ENCODE measurements around the gene YAP1.
"Not testable (repeated sequence)": the region's sequence is repeated elsewhere in the genome, so short reads cannot be mapped to it uniquely, and the experiment has no call there.

YAP1 gene

GRCh38 chr11:102194257-102194656 is 84.0 kb downstream of the YAP1 start:
- Histone ChIP-seq H3K4me1 (ENCODE audit: control insufficient read depth in 1 of 2, insufficient read depth in 1 of 2, low read depth in 1 of 2, low read length in 1 of 2) (no peaks in the 10 kb centered on the region), H3K27me3 (peaks cover 14% of the 10 kb centered on the region), H3K36me3 (no peaks in the 10 kb centered on the region), H3K9me3 (no peaks in the 10 kb centered on the region), H3K27ac (no peak overlapping the region), H3K4me3 (ENCODE audit: low read depth in 1 of 2, low read length in 1 of 2) (no peak overlapping the region)
- no peak for TF ChIP-seq CTCF (IDR thresholded peaks at IDR 0.05)

DNA sequence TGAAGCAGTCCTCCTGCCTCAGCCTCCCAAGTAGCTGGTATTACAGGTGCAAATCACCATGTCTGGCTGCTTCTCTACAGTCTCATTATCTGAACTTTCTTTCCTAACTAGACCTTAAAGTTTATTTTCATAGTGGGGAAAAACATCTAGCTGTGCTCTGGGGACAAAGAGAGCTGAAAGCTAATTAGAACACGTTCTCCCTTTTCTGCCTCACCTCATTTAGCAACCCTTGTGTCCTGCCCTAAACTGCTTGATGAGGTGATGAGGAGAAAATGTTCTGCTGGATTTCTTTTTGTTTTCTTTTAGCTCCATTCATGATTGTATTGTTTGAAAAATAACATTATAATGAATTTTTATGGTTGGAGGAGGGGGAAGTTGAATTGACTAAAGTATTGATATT is 84.7 kb downstream of the YAP1 start:
- no peak overlapping the region for H3K4me3 ChIP-seq (ENCODE audit: low read depth in 1 of 2, low read length in 1 of 2)
- H3K4me1 ChIP-seq (ENCODE audit: control insufficient read depth in 1 of 2, insufficient read depth in 1 of 2, low read depth in 1 of 2, low read length in 1 of 2), result no peaks in the 10 kb centered on the region
- peaks cover 9% of the 10 kb centered on the region for H3K27me3 ChIP-seq
- TF ChIP-seq CTCF (IDR thresholded peaks at IDR 0.05), result no peak
- H3K9me3 ChIP-seq, result no peaks in the 10 kb centered on the region
- H3K36me3 ChIP-seq, result no peaks in the 10 kb centered on the region
- no peak overlapping the region for H3K27ac ChIP-seq

- TF ChIP-seq CTCF (IDR thresholded peaks at IDR 0.05), result no peak
- Histone ChIP-seq H3K27me3 (peaks cover 4% of the 10 kb centered on the region), H3K4me1 (ENCODE audit: control insufficient read depth in 1 of 2, insufficient read depth in 1 of 2, low read depth in 1 of 2, low read length in 1 of 2) (no peaks in the 10 kb centered on the region), H3K36me3 (no peaks in the 10 kb centered on the region), H3K4me3 (ENCODE audit: low read depth in 1 of 2, low read length in 1 of 2) (no peak overlapping the region), H3K9me3 (no peaks in the 10 kb centered on the region), H3K27ac (no peak overlapping the region)
Observed at GRCh38 chr11:102196351-102196750, 86.1 kb downstream of the YAP1 start.

DNA sequence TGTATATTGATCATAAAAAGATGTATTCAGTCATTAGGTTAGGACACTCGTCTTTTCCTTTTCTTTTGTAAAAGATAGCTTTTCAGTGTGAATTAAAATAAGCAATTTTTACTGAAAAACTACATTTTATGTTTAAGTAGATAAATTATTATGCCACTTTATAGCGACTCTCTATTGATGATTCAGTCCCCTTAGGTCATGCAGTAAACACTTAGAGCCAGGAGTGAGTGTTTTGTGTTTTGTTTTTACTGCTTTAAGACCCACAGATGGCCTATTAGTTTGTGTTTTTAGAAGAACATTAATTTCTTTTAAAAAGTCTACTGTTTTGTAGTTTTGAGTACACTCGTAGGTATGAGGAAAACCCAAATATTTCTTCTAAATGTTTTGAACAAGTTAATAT is 86.6 kb downstream of the YAP1 start:
- no peaks in the 10 kb centered on the region for H3K36me3 ChIP-seq
- H3K27me3 ChIP-seq, result peaks cover 4% of the 10 kb centered on the region
- no peak for TF ChIP-seq CTCF (IDR thresholded peaks at IDR 0.05)
- no peak overlapping the region for H3K4me3 ChIP-seq (ENCODE audit: low read depth in 1 of 2, low read length in 1 of 2)
- no peaks in the 10 kb centered on the region for H3K4me1 ChIP-seq (ENCODE audit: control insufficient read depth in 1 of 2, insufficient read depth in 1 of 2, low read depth in 1 of 2, low read length in 1 of 2)
- no peaks in the 10 kb centered on the region for H3K9me3 ChIP-seq
- no peak overlapping the region for H3K27ac ChIP-seq

DNA sequence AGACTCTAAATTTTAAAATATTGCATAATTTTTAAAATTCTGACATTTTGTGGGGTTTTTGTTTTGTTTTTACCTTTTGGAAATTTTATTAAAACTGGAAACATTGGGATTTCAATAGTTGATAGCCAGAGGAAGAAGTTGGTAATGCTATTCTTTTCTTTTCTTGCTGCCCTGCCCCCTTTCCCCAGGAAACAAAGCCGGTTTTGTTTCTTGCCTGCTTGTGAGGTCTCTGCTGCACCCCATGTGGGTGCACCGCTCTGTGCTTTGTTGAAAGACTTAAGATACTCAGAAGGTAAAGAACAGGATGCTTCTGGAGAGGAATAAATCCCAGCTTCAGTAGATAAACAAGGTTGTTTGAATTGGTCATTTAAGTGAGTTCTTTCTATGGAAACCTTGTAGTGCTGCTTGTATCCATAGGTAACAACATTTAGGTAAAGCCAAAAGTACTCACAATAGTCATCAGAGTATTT is 87.5 kb downstream of the YAP1 start:
- H3K27me3 ChIP-seq, result peaks cover 4% of the 10 kb centered on the region
- TF ChIP-seq CTCF (IDR thresholded peaks at IDR 0.05), result no peak

DNA sequence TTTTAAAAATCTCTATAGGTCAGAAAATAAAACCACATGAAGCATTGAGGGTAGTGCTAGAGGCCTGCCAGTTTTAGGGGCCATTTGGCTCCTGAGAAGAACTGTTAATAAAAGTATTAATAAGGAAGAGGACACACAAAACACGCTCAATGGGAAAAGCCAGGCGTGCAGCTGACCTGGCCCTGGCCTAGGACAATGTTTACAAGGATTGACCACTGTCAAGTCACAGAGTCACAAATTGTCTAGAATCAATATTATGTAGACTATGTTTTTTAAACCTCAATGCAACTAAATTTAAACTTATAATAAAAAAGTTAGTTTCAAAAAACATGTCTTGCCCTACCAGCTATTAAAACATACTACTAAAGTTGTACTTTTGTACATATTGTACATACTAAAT is 89.4 kb downstream of the YAP1 start:
- Histone ChIP-seq H3K4me1 (ENCODE audit: control insufficient read depth in 1 of 2, insufficient read depth in 1 of 2, low read depth in 1 of 2, low read length in 1 of 2) (no peaks in the 10 kb centered on the region), H3K36me3 (no peaks in the 10 kb centered on the region), H3K9me3 (no peaks in the 10 kb centered on the region), H3K27me3 (peaks cover 4% of the 10 kb centered on the region), H3K4me3 (ENCODE audit: low read depth in 1 of 2, low read length in 1 of 2) (no peak overlapping the region), H3K27ac (no peak overlapping the region)
- TF ChIP-seq CTCF (IDR thresholded peaks at IDR 0.05), result no peak

More for the DNA sequence above, 87.5 kb downstream of the YAP1 start:
- Histone ChIP-seq H3K27ac (no peak overlapping the region), H3K4me3 (ENCODE audit: low read depth in 1 of 2, low read length in 1 of 2) (no peak overlapping the region), H3K36me3 (no peaks in the 10 kb centered on the region), H3K4me1 (ENCODE audit: control insufficient read depth in 1 of 2, insufficient read depth in 1 of 2, low read depth in 1 of 2, low read length in 1 of 2) (no peaks in the 10 kb centered on the region), H3K9me3 (no peaks in the 10 kb centered on the region)

GRCh38 chr11:102200325-102200724 is 90.1 kb downstream of the YAP1 start:
- H3K36me3 ChIP-seq; H3K27me3 ChIP-seq; H3K4me3 ChIP-seq (ENCODE audit: low read depth in 1 of 2, low read length in 1 of 2); H3K27ac ChIP-seq; H3K9me3 ChIP-seq; H3K4me1 ChIP-seq (ENCODE audit: control insufficient read depth in 1 of 2, insufficient read depth in 1 of 2, low read depth in 1 of 2, low read length in 1 of 2): not testable (repeated sequence)
